A172 (cell line): ENCODE measurements around the gene STAT5B. TPM values are rescaled to one million over a fixed set of nuclear protein-coding genes. Genes with fewer than 3 reads are reported as not detected.

Experiments
- total RNA-seq: library from RNA; depleted of rRNA; stranded (reverse); fragments of >200 nt; shearing (Covaris generic); gene quantifications from 2 replicates; pipeline ENCODE4 v1.2.3, GENCODE V29; 2014; rRNA removed

STAT5B gene
- total RNA-seq, 1 experiment from 2014 or later = 30.9 TPM

Other genes starting within 250 kb of the STAT5B start
- gene C17orf113, start 225.8 kb downstream of the STAT5B start, total RNA-seq = not detected in 2 replicates
- not detected in 2 replicates for gene ZNF385C, start 177.9 kb downstream of the STAT5B start, total RNA-seq
- gene DHX58, start 163.7 kb downstream of the STAT5B start, total RNA-seq = 7.8 and 10.0 TPM in 2 replicates
- gene KAT2A, start 155.0 kb downstream of the STAT5B start, total RNA-seq = 19.9 and 22.3 TPM in 2 replicates
- not detected in 2 replicates for gene HSPB9, start 153.6 kb downstream of the STAT5B start, total RNA-seq
- gene RAB5C, start 121.4 kb downstream of the STAT5B start, total RNA-seq = 96.9 and 131 TPM in 2 replicates
- gene KCNH4, start 95.2 kb downstream of the STAT5B start, total RNA-seq = 0.02 TPM in 1 of 2 replicates, not detected in the other
- gene HCRT, start 90.9 kb downstream of the STAT5B start, total RNA-seq = not detected in 2 replicates
- 27.0 and 31.5 TPM in 2 replicates for gene GHDC, start 81.9 kb downstream of the STAT5B start, total RNA-seq
- gene STAT5A, start 12.1 kb upstream of the STAT5B start, total RNA-seq = 5.0 and 5.5 TPM in 2 replicates
- gene STAT3, start 112.1 kb upstream of the STAT5B start, total RNA-seq = 78.5 and 92.9 TPM in 2 replicates
- gene CAVIN1, start 146.9 kb upstream of the STAT5B start, total RNA-seq = 569 and 659 TPM in 2 replicates
- 23.4 and 24.1 TPM in 2 replicates for gene ATP6V0A1, start 182.5 kb upstream of the STAT5B start, total RNA-seq